Measurements from ENCODE around the gene ZNF32. TPM values are rescaled to one million over a fixed set of nuclear protein-coding genes. Genes with fewer than 3 reads are reported as not detected.

Gene ZNF32, protein sequence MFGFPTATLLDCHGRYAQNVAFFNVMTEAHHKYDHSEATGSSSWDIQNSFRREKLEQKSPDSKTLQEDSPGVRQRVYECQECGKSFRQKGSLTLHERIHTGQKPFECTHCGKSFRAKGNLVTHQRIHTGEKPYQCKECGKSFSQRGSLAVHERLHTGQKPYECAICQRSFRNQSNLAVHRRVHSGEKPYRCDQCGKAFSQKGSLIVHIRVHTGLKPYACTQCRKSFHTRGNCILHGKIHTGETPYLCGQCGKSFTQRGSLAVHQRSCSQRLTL
- polyA plus RNA-seq (2013, experiment 1 of 2), result 24.7 TPM
- polyA plus RNA-seq (2013, experiment 2 of 2), result 25.4 TPM

DNA sequence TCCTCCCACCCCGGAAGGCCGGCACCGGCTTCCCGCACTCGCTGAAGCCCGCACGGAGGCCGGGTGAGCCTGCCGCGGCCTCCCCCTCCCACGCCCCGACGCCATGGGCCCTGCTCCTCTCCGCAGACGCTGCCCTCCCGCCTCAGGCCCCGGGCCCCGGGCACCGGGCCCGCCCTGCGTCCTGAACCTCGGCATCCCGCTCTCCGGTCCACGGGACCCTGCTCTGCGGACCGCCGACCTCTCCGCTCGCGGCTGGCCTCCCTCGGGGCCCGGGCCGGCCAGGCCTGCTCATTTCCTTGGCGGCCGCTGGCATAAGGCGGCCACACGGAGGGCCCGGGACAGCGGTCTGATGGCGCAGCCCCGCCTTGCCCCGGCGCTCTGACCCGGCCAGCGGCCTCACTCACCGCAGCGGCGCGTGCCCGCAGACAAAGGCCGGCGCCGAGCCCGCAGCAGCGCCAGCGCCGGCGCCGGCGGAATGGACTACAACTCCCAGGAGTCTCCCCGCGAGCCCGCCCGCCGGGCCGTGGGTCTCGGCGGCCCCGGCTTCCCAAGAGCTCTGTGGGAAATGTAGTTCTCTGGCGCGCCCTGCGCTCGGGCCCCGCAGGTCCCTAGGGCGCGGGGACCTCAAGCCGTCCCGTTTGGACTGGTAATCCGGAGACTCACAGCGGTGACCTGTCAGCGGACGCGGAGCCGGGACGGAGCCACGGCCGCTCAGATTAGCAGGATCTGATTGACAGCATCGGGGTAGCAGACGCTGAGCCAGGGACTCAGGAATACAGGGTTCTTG lies at the start of gene ZNF32:
TSS of gene ZNF32 (minus strand) at position 484 of the 787 bp plus-strand sequence. CDS start 2,748 bp downstream, outside the sequence.
- H3K27ac ChIP-seq (ENCODE audit: low read length, poor library complexity, severe bottlenecking), result no peak within 1 kb of the TSS
- H3K36me3 ChIP-seq (ENCODE audit: control insufficient read depth in 1 of 2, insufficient read depth in 2 of 2, low read depth in 1 of 2, low read length in 2 of 2), result peaks cover 14 to 31% of the 10 kb centered on the region in 2 experiments
- peak within 1 kb of the TSS; percentile 86 for H4K91ac ChIP-seq (ENCODE audit: low read length)
- peak within 1 kb of the TSS; percentile 93 for H2BK120ac ChIP-seq (ENCODE audit: low read depth, low read length)
- H3K18ac ChIP-seq (ENCODE audit: low read depth in 1 of 2, low read length in 2 of 2), result peak within 1 kb of the TSS; percentile 96 to 98
- peak within 1 kb of the TSS in 1 of 2 experiments; percentile 87 for H3K14ac ChIP-seq (ENCODE audit: low read length in 2 of 2)
- peak within 1 kb of the TSS in 1 of 2 experiments; percentile 64 for H3K23ac ChIP-seq (ENCODE audit: low read length in 2 of 2)
- H3K4me2 ChIP-seq (ENCODE audit: low read length, poor library complexity, severe bottlenecking), result peak within 1 kb of the TSS; percentile 90
- H3K9me3 ChIP-seq (ENCODE audit: control insufficient read depth, low read length), result peaks cover 39% of the 10 kb centered on the region
- H2BK15ac ChIP-seq (ENCODE audit: low read depth, poor library complexity, severe bottlenecking), result peak within 1 kb of the TSS; percentile 80
- peak within 1 kb of the TSS; percentile 89 for H3K4ac ChIP-seq (ENCODE audit: low read depth in 1 of 2, low read length in 2 of 2)
- peaks cover 24% of the 10 kb centered on the region for H3K79me1 ChIP-seq (replicated peaks; ENCODE audit: low read length, poor library complexity, severe bottlenecking)
- H2AK5ac ChIP-seq (ENCODE audit: low read length, severe bottlenecking), result no peak within 1 kb of the TSS
- no peak within 1 kb of the TSS for H2BK5ac ChIP-seq (ENCODE audit: low read depth, low read length, poor library complexity, severe bottlenecking)
- H3K4me1 ChIP-seq (ENCODE audit: control insufficient read depth, insufficient read depth, low read depth, low read length), result peaks cover 3% of the 10 kb centered on the region
- peak; percentile 85 for DNase-seq
- H3K27me3 ChIP-seq (ENCODE audit: control insufficient read depth in 1 of 2, insufficient read depth in 1 of 2, low read length in 2 of 2), result no peaks in the 10 kb centered on the region
- H4K8ac ChIP-seq (ENCODE audit: low read length), result peak within 1 kb of the TSS; percentile 94
- peak within 1 kb of the TSS; percentile 82 to 90 for H3K4me3 ChIP-seq (ENCODE audit: insufficient read depth in 1 of 2, low read depth in 1 of 2, low read length in 2 of 2)
- peak within 1 kb of the TSS; percentile 90 for H3K9ac ChIP-seq (ENCODE audit: low read length)
- H2AFZ ChIP-seq (ENCODE audit: low read depth, low read length), result peak within 1 kb of the TSS; percentile 98
- 3% methylated on average over 81 of the region's 90 CpGs for WGBS
- H2BK12ac ChIP-seq (ENCODE audit: low read length in 2 of 2), result peak within 1 kb of the TSS in 1 of 2 experiments; percentile 83

DNA sequence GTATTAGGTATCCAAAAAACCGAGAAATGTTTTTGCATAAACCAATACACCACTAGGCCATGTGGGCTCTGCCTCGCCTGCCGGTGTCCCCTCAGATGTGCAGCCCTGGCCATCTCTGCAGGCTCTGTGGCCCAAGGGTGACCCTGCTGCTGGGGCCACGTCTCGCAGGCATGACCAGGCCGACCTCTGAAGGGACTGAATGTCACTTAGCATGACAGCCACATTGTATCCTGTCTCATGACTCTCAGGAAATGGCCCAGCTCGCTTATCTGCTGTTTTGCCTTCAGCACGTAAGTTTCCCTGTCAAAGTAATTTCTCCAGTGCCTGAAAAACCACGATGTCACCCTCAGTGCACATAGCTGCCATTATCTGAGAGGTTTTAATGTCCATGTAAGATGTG lies 49.5 kb upstream of the ZNF32 start:
- no peak overlapping the region for H2BK120ac ChIP-seq (ENCODE audit: low read depth, low read length)
- H3K4me3 ChIP-seq (ENCODE audit: insufficient read depth in 1 of 2, low read depth in 1 of 2, low read length in 2 of 2), result no peak overlapping the region
- H3K4me1 ChIP-seq (ENCODE audit: control insufficient read depth, insufficient read depth, low read depth, low read length), result peaks cover 9% of the 10 kb centered on the region
- H3K14ac ChIP-seq (ENCODE audit: low read length in 2 of 2), result no peak overlapping the region
- peak overlapping the region; percentile 40 for H4K91ac ChIP-seq (ENCODE audit: low read length)
- no peaks in the 10 kb centered on the region for H3K36me3 ChIP-seq (ENCODE audit: control insufficient read depth in 1 of 2, insufficient read depth in 2 of 2, low read depth in 1 of 2, low read length in 2 of 2)
- no peak overlapping the region for H2BK5ac ChIP-seq (ENCODE audit: low read depth, low read length, poor library complexity, severe bottlenecking)
- H3K4ac ChIP-seq (ENCODE audit: low read depth in 1 of 2, low read length in 2 of 2), result no peak overlapping the region
- H4K8ac ChIP-seq (ENCODE audit: low read length), result no peak overlapping the region
- no peak overlapping the region for H3K18ac ChIP-seq (ENCODE audit: low read depth in 1 of 2, low read length in 2 of 2)
- no peak overlapping the region for H2BK15ac ChIP-seq (ENCODE audit: low read depth, poor library complexity, severe bottlenecking)
- H3K9me3 ChIP-seq (ENCODE audit: control insufficient read depth, low read length), result no peaks in the 10 kb centered on the region
- H3K9ac ChIP-seq (ENCODE audit: low read length), result no peak overlapping the region
- H3K4me2 ChIP-seq (ENCODE audit: low read length, poor library complexity, severe bottlenecking), result no peak overlapping the region
- peak overlapping the region in 1 of 2 experiments; percentile 17 for H2BK12ac ChIP-seq (ENCODE audit: low read length in 2 of 2)
- no peak overlapping the region for H3K27ac ChIP-seq (ENCODE audit: low read length, poor library complexity, severe bottlenecking)
- H2AK5ac ChIP-seq (ENCODE audit: low read length, severe bottlenecking), result no peak overlapping the region
- no peaks in the 10 kb centered on the region for H3K79me1 ChIP-seq (replicated peaks; ENCODE audit: low read length, poor library complexity, severe bottlenecking)
- WGBS, result 52% methylated on average over 8 of the region's 9 CpGs
- peaks cover 3 to 21% of the 10 kb centered on the region in 2 experiments for H3K27me3 ChIP-seq (ENCODE audit: control insufficient read depth in 1 of 2, insufficient read depth in 1 of 2, low read length in 2 of 2)
- no peak overlapping the region for H3K23ac ChIP-seq (ENCODE audit: low read length in 2 of 2)
- no peak for DNase-seq
- no peak overlapping the region for H2AFZ ChIP-seq (ENCODE audit: low read depth, low read length)

DNA sequence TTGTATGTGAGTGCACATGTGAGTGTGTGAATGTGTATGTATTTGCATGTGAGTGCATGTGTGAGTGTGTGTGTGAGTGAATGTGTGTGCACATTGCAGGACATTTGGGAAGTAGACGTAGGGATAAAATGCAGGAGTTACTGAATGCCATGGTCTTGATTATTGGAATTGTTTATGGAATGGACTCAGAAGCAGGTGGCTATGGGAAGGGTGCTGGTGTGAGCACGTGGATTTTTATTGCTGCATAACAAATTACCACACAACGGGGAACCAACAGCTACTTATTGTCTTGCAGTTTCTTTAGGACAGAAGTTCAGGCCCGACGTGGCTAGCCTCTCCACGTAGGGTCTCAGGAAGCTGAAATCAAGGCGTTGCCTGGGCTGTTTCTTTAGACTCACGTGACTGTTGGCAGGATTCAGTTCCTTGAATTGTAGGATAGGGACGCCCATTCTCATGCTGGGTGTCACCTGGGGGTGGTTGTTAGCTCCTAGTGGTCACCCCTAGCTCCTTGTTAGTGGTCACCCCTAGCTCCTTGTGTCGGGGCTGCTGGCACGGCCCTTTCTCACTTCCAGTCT lies 48.3 kb upstream of the ZNF32 start:
- Histone ChIP-seq H3K4me2 (ENCODE audit: low read length, poor library complexity, severe bottlenecking) (no peak overlapping the region), H3K23ac (ENCODE audit: low read length in 2 of 2) (no peak overlapping the region), H2BK5ac (ENCODE audit: low read depth, low read length, poor library complexity, severe bottlenecking) (no peak overlapping the region), H2AK5ac (ENCODE audit: low read length, severe bottlenecking) (no peak overlapping the region), H3K27me3 (ENCODE audit: control insufficient read depth in 1 of 2, insufficient read depth in 1 of 2, low read length in 2 of 2) (peaks cover 8 to 18% of the 10 kb centered on the region in 2 experiments), H4K8ac (ENCODE audit: low read length) (no peak overlapping the region), H3K9ac (ENCODE audit: low read length) (no peak overlapping the region), H2AFZ (ENCODE audit: low read depth, low read length) (no peak overlapping the region), H3K14ac (ENCODE audit: low read length in 2 of 2) (no peak overlapping the region), H3K36me3 (ENCODE audit: control insufficient read depth in 1 of 2, insufficient read depth in 2 of 2, low read depth in 1 of 2, low read length in 2 of 2) (no peaks in the 10 kb centered on the region), H2BK12ac (ENCODE audit: low read length in 2 of 2) (peak overlapping the region in 1 of 2 experiments; percentile 38), H2BK15ac (ENCODE audit: low read depth, poor library complexity, severe bottlenecking) (no peak overlapping the region), H3K18ac (ENCODE audit: low read depth in 1 of 2, low read length in 2 of 2) (peak overlapping the region in 1 of 2 experiments; percentile 25), H3K4ac (ENCODE audit: low read depth in 1 of 2, low read length in 2 of 2) (peak overlapping the region in 1 of 2 experiments; percentile 11), H4K91ac (ENCODE audit: low read length) (no peak overlapping the region), H3K4me3 (ENCODE audit: insufficient read depth in 1 of 2, low read depth in 1 of 2, low read length in 2 of 2) (no peak overlapping the region), H3K9me3 (ENCODE audit: control insufficient read depth, low read length) (no peaks in the 10 kb centered on the region), H3K27ac (ENCODE audit: low read length, poor library complexity, severe bottlenecking) (no peak overlapping the region), H3K4me1 (ENCODE audit: control insufficient read depth, insufficient read depth, low read depth, low read length) (peaks cover 5% of the 10 kb centered on the region), H2BK120ac (ENCODE audit: low read depth, low read length) (no peak overlapping the region), H3K79me1 (replicated peaks; ENCODE audit: low read length, poor library complexity, severe bottlenecking) (no peaks in the 10 kb centered on the region)
- WGBS, result 88% methylated on average over 10 of the region's 11 CpGs
- no peak for DNase-seq

DNA sequence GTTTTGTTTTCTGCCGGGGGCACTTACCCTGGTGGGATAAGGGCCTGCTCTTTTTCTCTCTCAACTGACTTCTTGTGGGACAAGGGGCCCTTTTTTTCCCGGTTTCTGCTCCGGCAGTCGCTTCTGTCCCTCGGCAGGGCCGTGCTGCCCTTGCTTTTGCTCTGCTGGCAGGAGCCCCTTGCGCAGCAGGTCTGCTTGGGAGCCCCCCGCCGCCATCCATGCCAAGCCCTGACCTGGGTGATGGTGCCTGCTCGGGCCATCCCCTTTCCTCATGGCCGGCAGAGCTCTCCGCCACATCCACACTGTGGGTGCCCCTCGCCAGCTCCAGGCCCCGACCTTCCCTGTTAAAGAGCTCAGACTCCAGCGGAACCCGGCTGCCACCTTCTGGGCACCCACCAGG lies 47.0 kb upstream of the ZNF32 start:
- no peak overlapping the region for H3K23ac ChIP-seq (ENCODE audit: low read length in 2 of 2)
- H3K14ac ChIP-seq (ENCODE audit: low read length in 2 of 2), result no peak overlapping the region
- peak overlapping the region; percentile 14 for H4K91ac ChIP-seq (ENCODE audit: low read length)
- H3K9ac ChIP-seq (ENCODE audit: low read length), result no peak overlapping the region
- no peak overlapping the region for H2BK5ac ChIP-seq (ENCODE audit: low read depth, low read length, poor library complexity, severe bottlenecking)
- no peak overlapping the region for H2AK5ac ChIP-seq (ENCODE audit: low read length, severe bottlenecking)
- H3K27ac ChIP-seq (ENCODE audit: low read length, poor library complexity, severe bottlenecking), result no peak overlapping the region
- no peak overlapping the region for H4K8ac ChIP-seq (ENCODE audit: low read length)
- H3K27me3 ChIP-seq (ENCODE audit: control insufficient read depth in 1 of 2, insufficient read depth in 1 of 2, low read length in 2 of 2), result peaks cover 12 to 13% of the 10 kb centered on the region in 2 experiments
- WGBS, result 96% methylated on average over 14 of the region's 16 CpGs
- no peaks in the 10 kb centered on the region for H3K79me1 ChIP-seq (replicated peaks; ENCODE audit: low read length, poor library complexity, severe bottlenecking)
- no peak overlapping the region for H3K4ac ChIP-seq (ENCODE audit: low read depth in 1 of 2, low read length in 2 of 2)
- no peak overlapping the region for H3K4me2 ChIP-seq (ENCODE audit: low read length, poor library complexity, severe bottlenecking)
- no peak for DNase-seq
- no peaks in the 10 kb centered on the region for H3K9me3 ChIP-seq (ENCODE audit: control insufficient read depth, low read length)
- no peak overlapping the region for H3K18ac ChIP-seq (ENCODE audit: low read depth in 1 of 2, low read length in 2 of 2)
- H2AFZ ChIP-seq (ENCODE audit: low read depth, low read length), result no peak overlapping the region
- H2BK12ac ChIP-seq (ENCODE audit: low read length in 2 of 2), result peak overlapping the region in 1 of 2 experiments; percentile 12
- H3K36me3 ChIP-seq (ENCODE audit: control insufficient read depth in 1 of 2, insufficient read depth in 2 of 2, low read depth in 1 of 2, low read length in 2 of 2), result no peaks in the 10 kb centered on the region
- H2BK15ac ChIP-seq (ENCODE audit: low read depth, poor library complexity, severe bottlenecking), result no peak overlapping the region
- no peak overlapping the region for H2BK120ac ChIP-seq (ENCODE audit: low read depth, low read length)
- H3K4me3 ChIP-seq (ENCODE audit: insufficient read depth in 1 of 2, low read depth in 1 of 2, low read length in 2 of 2), result no peak overlapping the region
- H3K4me1 ChIP-seq (ENCODE audit: control insufficient read depth, insufficient read depth, low read depth, low read length), result peaks cover 5% of the 10 kb centered on the region

All from mesenchymal stem cell (in vitro differentiated cells and primary cell).